Panc1 (cell line): ENCODE measurements around the gene AP1AR. TPM values are rescaled to one million over a fixed set of nuclear protein-coding genes. Genes with fewer than 3 reads are reported as not detected.

ENCODE experiments used
- ATAC-seq: fragments of 200-7000 bp; cut with Tn5 transposase; 2 replicates; pipeline ENCODE4 v1.9.1; 2020; ENCODE audit warnings: mild to moderate bottlenecking, moderate library complexity
- BruUV-seq: library from RNA; stranded (reverse); fragments of 400-500 nt; replicated peaks from 2 replicates; lab custom pipeline; 2021; lab: Mats Ljungman, UMichigan
- CTCF ChIA-PET: fragments of 300-600 bp; sonication (Branson Sonifier 250); formaldehyde crosslinking; loops from one replicate; lab custom pipeline; 2022; ENCODE audit warnings: antibody characterized with exemption; lab: Charles Lee
- POLR2A ChIA-PET: fragments of 300-600 bp; sonication (Branson Sonifier 250); formaldehyde crosslinking; loops from one replicate; lab custom pipeline; 2022; ENCODE audit warnings: antibody characterized with exemption; lab: Charles Lee
- DNase-seq: peaks from one replicate; pipeline ENCODE4 v3.0.0-alpha.2; 2010; ENCODE audit warnings: low read depth, low spot score
- H3K27ac ChIP-seq: 2 replicates; pipeline ENCODE4 v1.5.1; 2011; ENCODE audit warnings: mild to moderate bottlenecking, low read length, inconsistent platforms
- H3K27me3 ChIP-seq: fragments of 200-500 bp; sonication (Bioruptor generic); 2 replicates; pipeline ENCODE4 v1.6.0; 2014; ENCODE audit warnings: low read length, inconsistent platforms; ENCODE audit not compliant: control insufficient read depth, insufficient read depth
- H3K36me3 ChIP-seq: fragments of 200-500 bp; sonication (Bioruptor generic); 2 replicates; pipeline ENCODE4 v1.5.1; 2014; ENCODE audit warnings: inconsistent platforms, mild to moderate bottlenecking, low read length, moderate library complexity; ENCODE audit not compliant: control insufficient read depth, insufficient read depth
- H3K4me1 ChIP-seq: 2 replicates; pipeline ENCODE4 v1.5.1; 2011; ENCODE audit warnings: inconsistent platforms, mild to moderate bottlenecking, low read length, moderate library complexity; ENCODE audit not compliant: control insufficient read depth, insufficient read depth
- H3K4me3 ChIP-seq, 2 experiments: 2 replicates each; pipeline ENCODE4 v1.5.1; 2011 to 2012; ENCODE audit warnings: low read depth in 2 of 2, low read length in 2 of 2, mild to moderate bottlenecking in 2 of 2, inconsistent platforms in 1 of 2, moderate library complexity in 1 of 2
- H3K9me3 ChIP-seq: fragments of 200-500 bp; sonication (Bioruptor generic); 2 replicates; pipeline ENCODE4 v1.5.1; 2014; ENCODE audit warnings: low read depth, mild to moderate bottlenecking, inconsistent platforms, low read length, moderate library complexity; ENCODE audit not compliant: control insufficient read depth, insufficient read depth
- POLR2AphosphoS5 ChIP-seq: IDR thresholded peaks from 2 replicates; pipeline ENCODE4 v1.6.1; 2012; ENCODE audit warnings: mild to moderate bottlenecking, low read depth, low read length, moderate library complexity
- REST ChIP-seq, 2 experiments: IDR thresholded peaks; 2 replicates each; pipeline ENCODE4 v1.6.1; 2011 to 2012; ENCODE audit warnings: low read depth in 2 of 2, control low read depth in 1 of 2, low read length in 1 of 2, mild to moderate bottlenecking in 1 of 2, moderate library complexity in 1 of 2; ENCODE audit not compliant: insufficient read depth in 1 of 2
- SIN3A ChIP-seq: IDR thresholded peaks from 2 replicates; pipeline ENCODE4 v1.6.1; 2012; ENCODE audit warnings: low read depth, mild to moderate bottlenecking, low read length, moderate library complexity, borderline replicate concordance; ENCODE audit not compliant: insufficient read depth
- TCF7L2 ChIP-seq: IDR thresholded peaks from 2 replicates; pipeline ENCODE4 v1.6.1; 2011; ENCODE audit warnings: mild to moderate bottlenecking, low read depth, low read length, inconsistent platforms
- in situ Hi-C: cut with HindIII; loops from 2 replicates; pipeline ENCODE4 v1.10.0; 2016; ENCODE audit warnings: low sequenced_read_pairs, low pct_unique_long_range_greater_than_20kb
- intact Hi-C: fragments of 100-400 bp; cut with micrococcal nuclease; formaldehyde crosslinking; loops from one replicate; pipeline ENCODE4 v1.10.0; 2022; ENCODE audit not compliant: unreplicated experiment
- total RNA-seq: library from RNA; stranded (reverse); gene quantifications from one replicate; pipeline ENCODE4 v1.2.1, GENCODE V29; 2021; ENCODE audit not compliant: unreplicated experiment
- TF ChIP-seq, protein P1 (sequence below): fragments of 450-650 bp; IDR thresholded peaks from 2 replicates; pipeline ENCODE4 v1.5.1; 2017; ENCODE audit warnings: mild to moderate bottlenecking

The AP1AR gene
- total RNA-seq, 1 experiment from 2014 or later = 18.9 TPM

DNA sequence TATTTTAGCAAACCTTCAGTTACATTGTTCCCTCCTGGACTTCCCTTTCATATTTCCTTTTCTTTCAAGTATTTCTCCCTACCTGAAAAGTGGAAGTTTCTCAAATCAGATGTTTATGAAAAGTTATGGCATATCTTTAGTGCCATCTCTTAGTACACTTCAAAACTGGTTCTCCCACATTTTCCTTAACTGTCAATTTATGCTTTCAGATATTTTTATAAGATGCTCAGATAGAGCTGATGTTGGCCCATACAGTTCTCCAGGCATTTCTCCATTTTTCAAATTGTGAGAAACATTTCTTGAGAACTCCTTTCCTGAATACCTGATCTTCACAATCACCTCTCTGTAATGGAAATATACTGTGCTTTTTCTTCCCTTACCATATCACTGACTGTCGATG, 32.5 kb upstream of the AP1AR start:
- ATAC-seq (no peak), DNase-seq (no peak)
- no peaks in the 10 kb centered on the region for H3K36me3 ChIP-seq
- in situ Hi-C loops = no loop called here
- no peaks in the 10 kb centered on the region for H3K27me3 ChIP-seq
- ChIA-PET POLR2A (no interaction called here), CTCF (interaction anchor here (0.5 kb wide), 1 partner anchor 9 kb away, joined by 3 read pairs; no protein-coding TSS in a partner anchor)
- no TSS peak for BruUV-seq
- intact Hi-C loops = no loop called here
- no peak overlapping the region for H3K27ac ChIP-seq
- H3K4me3 ChIP-seq = no peak overlapping the region
- TF ChIP-seq SIN3A (no peak), TCF7L2 (no peak), POLR2AphosphoS5 (no peak), REST (IDR thresholded peaks at IDR 0.05; ENCODE audit: insufficient read depth in 1 of 2, low read depth in 2 of 2, low read length in 1 of 2) (no peak)
- TF ChIP-seq, protein P1, sequence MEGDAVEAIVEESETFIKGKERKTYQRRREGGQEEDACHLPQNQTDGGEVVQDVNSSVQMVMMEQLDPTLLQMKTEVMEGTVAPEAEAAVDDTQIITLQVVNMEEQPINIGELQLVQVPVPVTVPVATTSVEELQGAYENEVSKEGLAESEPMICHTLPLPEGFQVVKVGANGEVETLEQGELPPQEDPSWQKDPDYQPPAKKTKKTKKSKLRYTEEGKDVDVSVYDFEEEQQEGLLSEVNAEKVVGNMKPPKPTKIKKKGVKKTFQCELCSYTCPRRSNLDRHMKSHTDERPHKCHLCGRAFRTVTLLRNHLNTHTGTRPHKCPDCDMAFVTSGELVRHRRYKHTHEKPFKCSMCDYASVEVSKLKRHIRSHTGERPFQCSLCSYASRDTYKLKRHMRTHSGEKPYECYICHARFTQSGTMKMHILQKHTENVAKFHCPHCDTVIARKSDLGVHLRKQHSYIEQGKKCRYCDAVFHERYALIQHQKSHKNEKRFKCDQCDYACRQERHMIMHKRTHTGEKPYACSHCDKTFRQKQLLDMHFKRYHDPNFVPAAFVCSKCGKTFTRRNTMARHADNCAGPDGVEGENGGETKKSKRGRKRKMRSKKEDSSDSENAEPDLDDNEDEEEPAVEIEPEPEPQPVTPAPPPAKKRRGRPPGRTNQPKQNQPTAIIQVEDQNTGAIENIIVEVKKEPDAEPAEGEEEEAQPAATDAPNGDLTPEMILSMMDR = no peak
- H3K9me3 ChIP-seq = no peaks in the 10 kb centered on the region
- no peaks in the 10 kb centered on the region for H3K4me1 ChIP-seq

GRCh38 chr4:112201915-112202505, 29.6 kb upstream of the AP1AR start:
- ATAC-seq (no peak), DNase-seq (no peak)
- CTCF ChIA-PET = no interaction called here
- BruUV-seq = no TSS peak
- no peaks in the 10 kb centered on the region for H3K9me3 ChIP-seq
- intact Hi-C loops (no loop called here), in situ Hi-C loops (no loop called here)
- H3K27ac ChIP-seq = no peak overlapping the region
- H3K36me3 ChIP-seq = no peaks in the 10 kb centered on the region; the same call in 1 of the 2 replicates
- POLR2A ChIA-PET = no interaction called here
- no peaks in the 10 kb centered on the region for H3K27me3 ChIP-seq
- H3K4me1 ChIP-seq = no peaks in the 10 kb centered on the region
- TF ChIP-seq, protein P1 = no peak
- TF ChIP-seq POLR2AphosphoS5 = no peak
- no peak for TF ChIP-seq REST (IDR thresholded peaks at IDR 0.05; ENCODE audit: insufficient read depth in 1 of 2, low read depth in 2 of 2, low read length in 1 of 2)
- no peak for TF ChIP-seq SIN3A
- no peak for TF ChIP-seq TCF7L2
- no peak overlapping the region for H3K4me3 ChIP-seq
